NCI-H82 treated with DMSO at 0.1 percent for 48 hours (cell line): Measurements from ENCODE around the gene AEBP2.
"Not testable (repeated sequence)": the region's sequence is repeated elsewhere in the genome, so short reads cannot be mapped to it uniquely, and the experiment has no call there.

Experiments used
- DNase-seq: peaks from one replicate; lab custom pipeline; 2025; ENCODE audit not compliant: unreplicated experiment; lab: John Stamatoyannopoulos, UW

The AEBP2 gene, protein sequence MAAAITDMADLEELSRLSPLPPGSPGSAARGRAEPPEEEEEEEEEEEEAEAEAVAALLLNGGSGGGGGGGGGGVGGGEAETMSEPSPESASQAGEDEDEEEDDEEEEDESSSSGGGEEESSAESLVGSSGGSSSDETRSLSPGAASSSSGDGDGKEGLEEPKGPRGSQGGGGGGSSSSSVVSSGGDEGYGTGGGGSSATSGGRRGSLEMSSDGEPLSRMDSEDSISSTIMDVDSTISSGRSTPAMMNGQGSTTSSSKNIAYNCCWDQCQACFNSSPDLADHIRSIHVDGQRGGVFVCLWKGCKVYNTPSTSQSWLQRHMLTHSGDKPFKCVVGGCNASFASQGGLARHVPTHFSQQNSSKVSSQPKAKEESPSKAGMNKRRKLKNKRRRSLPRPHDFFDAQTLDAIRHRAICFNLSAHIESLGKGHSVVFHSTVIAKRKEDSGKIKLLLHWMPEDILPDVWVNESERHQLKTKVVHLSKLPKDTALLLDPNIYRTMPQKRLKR

DNA sequence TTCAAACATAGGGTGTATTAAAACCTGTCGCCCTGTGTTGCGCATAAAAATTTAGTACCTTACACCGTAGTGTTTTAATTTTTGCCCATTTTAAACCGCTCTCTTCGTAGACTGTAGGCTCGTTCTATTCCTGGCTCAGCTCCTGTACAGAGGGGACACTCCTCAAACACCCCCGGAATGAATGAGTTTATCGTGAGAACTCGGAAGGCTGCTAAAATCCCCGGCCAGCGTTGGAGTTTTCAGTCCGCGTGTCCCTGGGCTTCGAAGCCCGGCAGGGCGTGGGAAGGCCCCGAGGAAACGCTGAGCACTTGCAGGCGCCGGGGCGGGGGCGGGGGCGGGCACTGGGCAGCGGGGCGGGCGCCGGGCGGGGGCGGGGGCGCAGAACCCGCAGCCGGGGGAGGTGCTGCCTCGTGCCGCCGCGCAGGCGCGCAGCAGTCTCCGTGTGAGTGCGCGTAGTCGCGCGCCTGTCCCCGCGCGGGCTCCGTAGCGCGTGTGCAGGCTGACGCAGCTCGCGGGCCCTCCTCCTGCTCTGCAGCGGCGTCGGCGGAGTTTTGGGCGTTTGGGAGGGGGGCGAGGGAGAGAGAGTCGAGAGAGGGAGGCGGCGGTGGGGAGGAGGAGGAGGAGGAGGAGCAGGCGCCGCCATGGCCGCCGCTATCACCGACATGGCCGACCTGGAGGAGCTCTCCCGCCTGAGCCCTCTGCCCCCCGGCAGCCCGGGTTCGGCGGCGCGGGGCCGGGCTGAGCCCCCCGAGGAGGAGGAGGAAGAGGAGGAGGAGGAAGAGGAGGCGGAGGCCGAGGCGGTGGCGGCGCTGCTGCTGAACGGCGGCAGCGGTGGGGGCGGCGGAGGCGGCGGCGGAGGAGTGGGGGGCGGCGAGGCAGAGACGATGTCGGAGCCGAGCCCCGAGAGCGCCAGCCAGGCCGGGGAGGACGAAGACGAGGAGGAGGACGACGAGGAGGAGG, at the start of gene AEBP2:
AEBP2 (plus strand) TSS at position 434 of the 960 bp plus-strand sequence; CDS start at position 642, 208 bp downstream.
- DNase-seq: peak; percentile 81

DNA sequence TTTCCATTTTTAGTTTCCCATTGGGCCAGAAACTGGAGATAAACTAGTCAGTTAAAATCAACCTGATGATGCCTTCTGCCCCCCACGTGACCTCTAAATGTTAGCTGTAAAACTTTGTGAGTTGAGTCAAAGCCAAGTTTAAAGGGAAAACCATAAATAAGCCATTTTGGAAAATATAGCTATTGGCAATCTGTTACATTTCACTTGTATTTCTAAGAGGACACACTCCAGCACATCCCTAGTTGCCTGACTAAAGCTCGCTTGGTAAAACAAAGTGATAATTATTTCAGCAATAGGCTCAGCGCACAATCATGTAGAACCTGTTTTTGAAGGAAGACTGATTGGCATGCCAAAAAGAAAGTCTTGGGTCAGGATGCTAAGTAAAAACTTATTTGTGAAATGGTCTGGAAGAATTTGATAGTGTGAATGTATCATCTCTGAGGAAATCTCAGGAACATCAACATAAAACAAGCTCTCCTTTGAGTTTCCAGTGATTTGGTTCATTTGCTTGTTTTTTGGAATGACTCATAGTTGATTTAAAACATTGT, 49.2 kb upstream of the AEBP2 start:
- DNase-seq: no peak

DNA sequence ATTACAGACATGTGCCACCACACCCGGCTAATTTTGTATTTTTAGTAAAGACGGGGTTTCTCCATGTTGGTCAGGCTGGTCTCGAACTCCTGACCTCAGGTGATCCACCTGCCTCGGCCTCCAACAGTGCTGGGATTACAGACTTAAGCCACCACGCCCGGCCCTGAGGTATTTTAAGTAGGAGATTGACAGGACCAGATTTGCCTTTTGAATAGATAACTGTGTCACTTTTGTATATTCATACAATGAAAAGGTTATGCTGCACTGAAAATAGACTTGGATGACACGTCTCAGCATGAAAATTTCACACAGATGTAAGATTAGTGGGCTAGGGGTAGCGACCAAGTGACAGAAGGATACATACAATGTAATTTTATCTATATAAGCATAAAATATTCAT, 46.6 kb upstream of the AEBP2 start:
- DNase-seq: not testable (repeated sequence)

DNA sequence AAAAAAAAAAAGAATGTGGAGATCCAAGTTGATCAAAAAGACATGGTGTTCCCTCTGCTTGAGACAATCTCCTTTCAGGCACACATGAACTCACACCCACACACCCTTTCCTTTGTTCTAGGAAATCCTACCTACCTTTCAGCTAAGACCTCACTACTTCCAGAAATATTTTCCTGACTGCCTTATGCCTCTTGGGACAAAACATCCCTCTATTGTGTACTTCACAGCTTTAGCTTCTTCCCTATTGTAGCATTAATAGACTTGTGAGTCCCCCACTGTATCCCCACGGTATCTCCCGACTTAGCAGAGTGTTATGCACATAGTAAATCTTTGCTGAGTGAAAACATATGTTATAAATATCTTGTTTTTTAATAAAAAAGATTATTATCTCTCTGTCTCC, 44.9 kb upstream of the AEBP2 start:
- no peak for DNase-seq

DNA sequence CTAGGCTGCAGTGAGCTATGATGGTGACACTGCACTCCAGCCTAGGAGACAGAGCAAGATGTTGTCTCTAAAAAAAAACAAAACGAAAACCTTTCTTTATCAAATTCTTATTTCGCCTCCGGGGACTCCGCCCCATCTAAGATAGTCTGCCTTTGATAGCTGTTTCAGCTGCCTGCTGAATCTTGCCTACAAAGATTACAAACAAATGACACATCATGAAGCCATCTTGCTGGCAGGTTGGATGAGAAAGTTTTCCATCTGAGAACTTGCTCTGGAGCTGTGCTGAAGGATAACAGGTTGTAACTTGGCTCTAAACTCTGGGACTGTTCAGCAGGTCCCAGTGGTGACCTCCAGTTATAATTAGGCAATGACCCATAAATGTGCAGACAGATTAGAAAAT, 41.8 kb upstream of the AEBP2 start:
- DNase-seq: no peak

DNA sequence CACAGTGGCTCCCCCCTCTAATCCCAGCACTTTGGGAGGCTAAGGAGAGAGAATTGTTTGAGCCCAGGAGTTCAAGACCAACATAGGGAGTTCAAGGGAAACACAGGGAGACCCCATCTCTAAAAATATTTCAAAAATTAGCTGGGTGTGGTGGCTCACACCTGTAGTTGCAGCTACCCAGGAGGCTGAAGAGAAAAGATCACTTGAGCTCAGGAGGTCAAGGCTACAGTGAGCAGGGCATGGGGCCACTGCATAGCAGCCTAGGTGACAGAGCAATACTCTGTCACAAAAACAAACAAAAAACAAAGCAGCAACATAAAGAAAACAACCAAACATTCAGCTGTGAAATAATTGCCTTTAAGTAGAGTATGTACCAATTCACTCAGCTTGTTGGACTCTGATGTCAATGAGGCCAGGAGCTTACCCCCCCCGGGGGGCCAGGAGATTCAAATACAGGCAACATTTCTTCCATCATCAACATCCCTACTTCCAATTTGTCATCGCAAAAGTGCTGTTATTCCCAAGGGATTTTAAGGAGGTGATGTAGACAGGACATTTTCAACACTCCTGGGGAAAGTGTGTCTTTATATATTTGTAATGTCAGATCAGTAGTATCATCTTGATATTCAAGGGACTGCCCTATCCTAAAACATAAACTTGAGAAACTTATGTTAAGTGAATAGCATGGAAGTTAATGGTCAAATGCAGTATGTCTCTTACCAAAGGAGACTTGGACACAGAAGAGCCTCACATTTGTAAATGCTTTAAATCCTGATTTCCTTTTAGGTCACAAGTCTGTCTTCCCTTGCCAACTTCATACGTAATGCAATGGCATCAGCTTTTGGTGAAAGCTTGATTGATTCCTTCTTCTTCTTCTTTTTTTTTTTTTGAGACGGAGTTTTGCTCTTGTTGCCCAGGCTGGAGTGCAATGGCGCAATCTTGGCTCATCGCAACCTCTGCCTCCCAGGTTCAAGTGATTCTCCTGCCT, 40.6 kb upstream of the AEBP2 start:
- DNase-seq: no peak

DNA sequence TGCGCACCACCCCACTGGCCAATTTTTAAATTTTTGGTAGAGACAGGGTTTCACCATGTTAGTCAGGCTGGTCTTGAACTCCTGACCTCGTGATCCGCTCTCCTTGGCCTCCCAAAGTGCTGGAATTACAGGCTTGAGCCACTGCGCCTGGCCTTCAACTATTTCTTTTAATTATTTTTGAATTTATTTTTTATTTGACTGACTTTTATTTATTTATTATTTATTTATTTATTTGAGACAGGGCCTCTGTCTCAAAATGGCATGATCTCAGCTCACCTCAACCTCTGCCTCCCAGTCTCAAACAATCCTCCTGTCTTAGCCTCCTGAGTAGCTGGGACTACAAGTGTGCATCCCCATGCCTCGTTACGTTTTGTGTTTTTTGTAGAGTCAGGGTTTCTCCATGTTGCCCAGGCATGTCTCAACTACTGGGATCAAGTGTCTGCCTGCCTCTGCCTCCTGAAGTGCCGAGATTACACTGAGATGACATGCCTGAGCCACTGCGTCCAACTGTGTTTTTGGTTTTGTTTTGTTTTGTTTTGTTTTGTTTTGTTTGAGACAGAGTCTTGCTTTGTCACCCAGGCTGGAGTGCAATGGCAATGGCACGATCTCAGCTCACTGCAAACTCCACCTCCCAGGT, 38.5 kb upstream of the AEBP2 start:
- not testable (repeated sequence) for DNase-seq

DNA sequence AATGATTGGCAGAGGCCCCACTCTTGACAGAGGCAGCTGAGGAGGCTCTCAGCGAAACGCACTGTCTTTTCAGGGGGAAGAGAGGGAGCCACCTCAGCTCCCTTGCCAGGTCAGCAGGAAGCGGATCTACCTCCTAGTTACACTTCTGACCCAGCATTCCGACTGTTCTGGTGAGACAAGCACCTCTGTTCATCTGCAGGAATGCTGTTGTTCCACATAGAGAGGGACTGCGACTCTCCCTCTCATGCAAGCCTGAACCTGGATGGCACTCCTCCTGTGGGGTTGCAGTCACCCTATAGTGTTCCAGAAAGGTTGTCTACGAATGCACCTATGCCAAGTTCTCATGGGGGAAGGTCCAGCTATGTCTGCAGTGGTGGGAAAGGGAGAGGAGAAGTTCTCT, 37.1 kb upstream of the AEBP2 start:
- DNase-seq: no peak

DNA sequence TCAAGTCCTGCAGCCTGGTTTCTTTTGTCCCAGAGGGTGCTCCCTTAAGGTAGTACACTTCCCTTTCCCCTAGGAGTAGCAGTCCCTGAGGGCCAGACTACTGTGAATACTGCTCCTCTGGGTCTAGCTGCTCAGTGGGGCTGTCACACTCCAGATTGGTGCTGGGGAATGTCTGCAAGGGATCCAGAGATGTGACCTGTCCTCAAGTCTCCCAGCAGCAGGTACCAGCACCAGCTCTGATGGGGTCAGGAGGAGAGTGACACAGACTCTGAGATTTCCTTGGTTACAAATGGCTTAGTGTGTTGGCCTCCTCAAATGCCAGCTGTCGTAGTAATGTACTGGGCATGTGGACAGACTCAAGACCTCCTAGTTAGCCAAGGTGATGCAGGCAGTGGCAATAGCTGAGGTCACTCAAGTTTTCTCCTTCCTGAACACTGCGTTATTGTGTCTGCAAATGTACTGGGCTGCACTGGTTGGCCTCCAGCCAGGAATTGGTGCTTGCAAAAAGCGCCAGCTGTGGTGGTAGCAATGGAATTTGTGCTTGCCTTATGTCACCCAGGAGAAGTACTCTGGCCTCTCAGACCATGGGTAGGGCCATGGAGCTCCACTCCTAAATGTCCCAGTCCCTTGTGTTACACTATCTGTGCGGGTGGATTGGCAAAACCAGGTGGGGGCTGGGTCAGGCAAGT, 36.4 kb upstream of the AEBP2 start:
- peak; percentile 35 for DNase-seq

DNA sequence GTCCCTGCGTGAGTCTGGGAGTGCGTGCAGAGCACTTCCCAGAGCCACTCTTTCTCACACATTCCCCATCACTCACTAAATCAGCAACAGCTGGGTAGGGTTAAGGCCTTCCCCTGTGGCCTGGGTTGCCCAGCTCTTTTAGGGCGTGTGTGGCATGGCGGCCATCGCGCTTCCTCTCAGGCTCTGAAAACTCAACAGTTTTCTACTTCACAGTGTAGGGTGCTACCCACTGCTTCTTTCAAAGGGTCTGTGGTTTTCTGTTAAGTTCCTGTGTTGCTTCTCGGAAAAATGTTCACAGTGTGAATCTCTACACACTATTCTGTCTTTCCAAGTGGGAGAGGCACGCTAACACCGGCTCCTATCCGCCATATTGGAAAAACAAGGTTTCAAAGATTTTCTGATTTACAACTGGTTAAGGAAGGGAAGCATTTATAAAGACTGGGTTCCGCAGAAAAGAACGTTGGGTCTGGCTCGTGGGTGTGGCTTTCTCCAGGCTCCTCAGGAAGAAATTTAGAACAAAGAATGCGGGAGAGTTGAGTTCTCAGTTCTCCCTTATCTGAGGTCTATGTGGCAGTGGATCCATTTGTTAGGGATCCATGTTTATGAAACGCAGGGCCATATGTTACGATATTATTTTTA, 34.9 kb upstream of the AEBP2 start:
- no peak for DNase-seq

DNA sequence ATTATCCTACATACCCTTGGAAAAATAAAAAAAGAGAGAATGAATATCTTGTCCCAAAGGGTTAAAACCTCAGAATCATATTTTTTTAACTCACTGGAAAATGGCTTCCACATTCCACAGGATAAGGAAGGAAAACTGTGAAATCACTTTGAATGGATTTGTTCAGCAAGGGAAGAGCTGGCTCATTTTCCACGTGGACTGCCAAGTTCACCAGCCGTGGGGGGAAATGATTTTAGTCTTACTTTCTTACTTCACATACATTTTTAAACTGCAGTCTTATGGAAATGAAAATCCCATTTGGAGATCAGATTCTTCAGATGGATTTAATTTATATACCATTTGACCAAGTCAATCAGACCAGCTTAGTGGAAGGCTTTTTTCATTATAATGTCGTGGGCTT, 29.9 kb upstream of the AEBP2 start:
- no peak for DNase-seq

DNA sequence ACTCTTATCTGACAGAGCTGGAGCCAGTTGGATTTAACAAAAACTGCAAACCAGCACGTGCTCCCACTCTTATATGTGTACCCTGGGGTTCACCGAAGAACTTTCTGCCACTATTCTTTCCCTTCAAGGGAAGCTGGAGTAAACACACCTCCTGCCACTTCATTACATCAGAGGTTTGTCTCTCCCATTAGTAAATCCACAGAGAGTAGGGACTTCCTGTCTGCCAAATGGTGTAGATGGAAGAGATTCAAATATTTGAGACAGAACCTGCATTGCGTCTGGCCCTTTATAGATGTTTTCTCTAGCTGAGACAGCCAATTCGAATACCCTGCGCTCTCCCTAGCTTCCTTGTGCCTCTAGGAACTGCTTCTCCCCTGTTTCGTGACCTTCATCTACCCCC, 29.1 kb upstream of the AEBP2 start:
- DNase-seq: no peak

DNA sequence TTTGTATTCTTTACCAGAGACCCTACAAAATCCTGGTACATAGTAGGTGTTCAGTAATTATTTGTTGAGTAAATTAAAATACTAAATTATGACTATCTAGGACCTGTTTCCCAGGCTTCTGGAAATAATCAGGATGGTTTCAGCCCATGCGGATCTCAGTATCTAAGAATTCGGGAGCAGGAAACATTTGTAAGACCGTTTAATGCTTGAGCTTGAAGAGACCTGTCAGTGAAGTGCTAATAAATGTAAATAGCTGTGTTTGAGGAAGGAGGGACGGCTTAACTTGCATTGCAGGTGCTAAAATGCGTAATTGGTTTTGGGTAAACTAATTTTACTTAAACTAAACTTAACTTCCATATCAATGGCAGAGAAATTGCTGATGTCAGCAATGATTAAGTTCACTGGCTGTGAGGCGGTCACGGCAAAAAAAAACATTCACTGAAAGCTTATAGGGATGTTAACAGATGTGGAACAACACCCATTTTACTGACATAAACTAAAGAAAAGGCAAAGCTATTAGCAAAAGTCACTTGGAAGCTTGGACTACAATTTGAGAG, 28.6 kb upstream of the AEBP2 start:
- DNase-seq: no peak

DNA sequence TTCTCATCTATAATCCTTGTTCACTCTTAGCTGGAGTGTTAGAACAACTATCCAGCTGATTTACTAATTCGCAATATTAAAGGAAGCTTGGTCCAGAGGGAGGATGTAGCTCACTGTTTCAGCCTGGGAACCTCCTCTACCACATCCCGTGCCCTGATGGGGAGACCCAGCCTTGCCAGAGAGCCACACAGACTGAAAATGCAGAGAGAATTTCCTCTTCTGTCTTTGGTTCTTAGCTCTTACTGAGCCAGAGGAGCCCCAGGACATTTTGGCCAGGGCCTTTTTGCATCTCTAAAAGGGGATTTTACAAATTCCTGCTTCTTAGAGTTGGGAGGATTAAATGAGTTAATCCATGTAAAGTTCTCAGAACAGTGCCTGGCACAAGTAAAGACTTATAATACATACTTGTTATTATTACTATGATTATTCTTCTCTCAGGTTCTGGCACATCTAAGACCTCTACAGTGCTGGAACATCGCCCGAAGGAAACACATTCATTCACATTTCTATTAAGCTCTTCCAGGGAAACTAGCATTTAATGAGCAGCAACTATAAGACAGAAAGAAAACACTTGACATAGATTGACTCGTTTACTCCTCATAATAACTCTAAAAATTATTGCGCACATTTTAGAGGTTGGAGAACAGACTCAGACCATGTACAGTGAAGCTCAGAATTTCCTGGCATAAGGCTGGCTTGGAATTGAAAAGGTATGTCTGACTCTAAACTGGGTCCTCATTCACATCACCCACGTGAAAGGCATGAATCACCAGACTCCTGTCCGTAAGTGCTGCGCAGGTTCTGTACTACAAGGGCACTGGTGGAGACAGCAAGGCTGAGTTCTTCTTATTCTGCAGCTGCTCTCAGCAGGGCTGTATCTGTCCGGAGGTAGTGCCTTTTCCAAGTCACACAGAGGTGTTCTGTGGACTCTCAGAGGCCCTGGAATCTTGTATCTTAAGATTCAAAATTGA, 27.8 kb upstream of the AEBP2 start:
- DNase-seq: no peak

DNA sequence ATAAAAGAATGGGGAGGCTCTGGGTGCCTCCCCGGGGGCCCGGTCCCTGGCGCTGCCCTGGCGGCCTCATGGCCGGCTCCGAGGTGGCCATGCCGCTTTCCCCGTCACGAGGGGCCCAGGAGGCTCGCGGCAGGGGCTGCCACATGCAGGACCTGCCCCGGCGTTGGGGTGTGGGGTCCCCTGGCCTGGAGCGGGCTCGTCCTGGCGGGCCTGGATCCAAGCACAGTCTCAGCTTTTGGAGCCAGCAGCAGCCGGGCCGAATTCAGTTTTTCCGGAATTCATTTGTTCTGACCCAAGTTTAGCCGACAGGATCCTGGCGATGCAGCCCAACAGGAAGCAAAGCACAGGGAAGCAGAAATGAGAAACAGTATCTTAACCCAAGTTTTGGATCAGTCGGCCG, 26.4 kb upstream of the AEBP2 start:
- no peak for DNase-seq

DNA sequence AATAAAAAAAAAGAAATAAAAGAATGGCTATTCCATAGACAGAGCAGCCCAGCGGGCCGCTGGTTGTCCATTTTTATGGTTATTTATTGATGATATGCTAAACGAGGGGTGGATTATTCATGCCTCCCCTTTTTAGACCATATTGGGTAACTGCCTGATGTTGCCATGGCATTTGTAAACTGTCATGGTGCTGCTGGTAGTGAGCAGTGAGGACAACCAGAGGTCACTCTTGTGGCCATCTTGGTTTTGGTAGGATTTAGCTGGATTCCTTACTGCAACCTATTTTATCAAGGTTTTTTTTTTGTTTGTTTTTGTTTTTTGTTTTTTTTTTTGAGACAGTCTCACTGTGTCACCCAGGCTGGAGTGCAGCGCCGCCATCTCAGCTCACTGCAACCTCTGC, 25.7 kb upstream of the AEBP2 start:
- not testable (repeated sequence) for DNase-seq

DNA sequence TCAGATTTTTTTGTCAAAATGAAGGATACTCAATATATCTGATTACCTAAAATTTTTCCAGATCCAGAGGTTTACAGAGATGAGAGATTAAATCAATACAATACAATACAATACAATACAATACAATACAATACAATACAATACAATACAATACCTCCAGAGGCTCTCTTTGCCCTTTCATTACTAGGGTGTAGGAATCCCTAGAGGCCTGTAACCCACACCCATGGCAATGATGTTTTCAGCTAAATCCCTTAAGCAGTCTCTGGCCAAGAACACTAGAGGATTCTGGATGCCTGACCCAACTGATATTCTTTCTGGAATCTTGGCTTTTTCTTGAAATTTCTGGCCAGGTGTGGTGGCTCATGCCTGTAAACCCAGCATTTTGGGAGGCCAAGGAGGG, 23.7 kb upstream of the AEBP2 start:
- no peak for DNase-seq
